Prostate gland (tissue), 2 donors: ENCODE data around the gene NUDT8.

ENCODE experiments used
- POLR2A ChIP-seq: fragments of 450-650 bp; IDR thresholded peaks from one replicate; pipeline ENCODE4 v1.6.1; 2016; ENCODE audit warnings: antibody characterized with exemption, mild to moderate bottlenecking
- TF ChIP-seq, protein P1 (sequence below), 4 experiments: fragments of 200-600 bp in 2 of 4; fragments of 450-650 bp in 2 of 4; sonication (generic) in 2 of 4; IDR thresholded peaks; 1 replicate in 3 of 4; 2 replicates in 1 of 4; pipeline ENCODE4 v1.5.1; 2016 to 2019; ENCODE audit warnings: antibody characterized with exemption in 4 of 4, mild to moderate bottlenecking in 2 of 4, moderate library complexity in 2 of 4

DNA sequence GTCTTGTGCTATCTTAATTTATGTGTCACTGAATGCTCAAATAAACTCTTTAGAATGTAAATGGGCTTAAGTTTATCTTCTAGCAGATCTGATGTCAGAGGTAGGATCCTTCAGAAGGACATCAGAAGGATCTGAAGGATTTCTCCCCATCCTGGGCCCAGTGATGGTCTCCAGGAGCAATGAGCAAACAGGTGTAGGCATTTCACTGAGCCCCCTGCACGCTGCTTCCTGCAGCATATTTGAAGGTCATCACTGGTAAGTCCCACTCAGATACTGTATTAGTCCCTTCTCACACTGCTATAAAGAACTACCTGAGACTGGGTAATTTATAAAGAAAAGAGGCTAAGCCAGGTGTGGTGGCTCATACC, 41.6 kb downstream of the NUDT8 start:
- TF ChIP-seq POLR2A, result no peak
- TF ChIP-seq, protein P1, sequence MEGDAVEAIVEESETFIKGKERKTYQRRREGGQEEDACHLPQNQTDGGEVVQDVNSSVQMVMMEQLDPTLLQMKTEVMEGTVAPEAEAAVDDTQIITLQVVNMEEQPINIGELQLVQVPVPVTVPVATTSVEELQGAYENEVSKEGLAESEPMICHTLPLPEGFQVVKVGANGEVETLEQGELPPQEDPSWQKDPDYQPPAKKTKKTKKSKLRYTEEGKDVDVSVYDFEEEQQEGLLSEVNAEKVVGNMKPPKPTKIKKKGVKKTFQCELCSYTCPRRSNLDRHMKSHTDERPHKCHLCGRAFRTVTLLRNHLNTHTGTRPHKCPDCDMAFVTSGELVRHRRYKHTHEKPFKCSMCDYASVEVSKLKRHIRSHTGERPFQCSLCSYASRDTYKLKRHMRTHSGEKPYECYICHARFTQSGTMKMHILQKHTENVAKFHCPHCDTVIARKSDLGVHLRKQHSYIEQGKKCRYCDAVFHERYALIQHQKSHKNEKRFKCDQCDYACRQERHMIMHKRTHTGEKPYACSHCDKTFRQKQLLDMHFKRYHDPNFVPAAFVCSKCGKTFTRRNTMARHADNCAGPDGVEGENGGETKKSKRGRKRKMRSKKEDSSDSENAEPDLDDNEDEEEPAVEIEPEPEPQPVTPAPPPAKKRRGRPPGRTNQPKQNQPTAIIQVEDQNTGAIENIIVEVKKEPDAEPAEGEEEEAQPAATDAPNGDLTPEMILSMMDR (IDR thresholded peaks at IDR 0.05), result no peak
